AG09319 (cell line): ENCODE measurements around the gene ACAN.

Experiments
- DNase-seq: peaks from one replicate; pipeline ENCODE4 v3.0.0-alpha.2; 2010; ENCODE audit warnings: low read depth; ENCODE audit errors: extremely low read depth
- CTCF ChIP-seq: IDR thresholded peaks from 2 replicates; pipeline ENCODE4 v1.5.1; 2011; ENCODE audit warnings: low read depth, mild to moderate bottlenecking, inconsistent platforms, low read length, moderate library complexity

Gene ACAN

GRCh38 chr15:88839146-88839545, 35.9 kb downstream of the ACAN start:
- no peak for TF ChIP-seq CTCF
- no peak for DNase-seq

- no peak for TF ChIP-seq CTCF
- DNase-seq = no peak
Observed at GRCh38 chr15:88839961-88840360, 36.7 kb downstream of the ACAN start.

GRCh38 chr15:88841236-88841635, 38.0 kb downstream of the ACAN start:
- no peak for DNase-seq
- no peak for TF ChIP-seq CTCF

- no peak for TF ChIP-seq CTCF
- DNase-seq = no peak
Observed at GRCh38 chr15:88842156-88842555, 38.9 kb downstream of the ACAN start.

- DNase-seq = no peak
- TF ChIP-seq CTCF = no peak
Observed at GRCh38 chr15:88843334-88843733, 40.1 kb downstream of the ACAN start.

GRCh38 chr15:88844749-88845386, 41.6 kb downstream of the ACAN start:
- no peak for DNase-seq
- no peak for TF ChIP-seq CTCF

- no peak for DNase-seq
- TF ChIP-seq CTCF = no peak
Observed at GRCh38 chr15:88845616-88846015, 42.4 kb downstream of the ACAN start.
